HG02763 (cell line): ENCODE data around the gene EPN1.

ENCODE experiments used
- ATAC-seq: cut with Tn5 transposase; IDR thresholded peaks from one replicate; pipeline ENCODE4 v1.9.1; 2021; ENCODE audit warnings: mild to moderate bottlenecking, moderate library complexity; ENCODE audit not compliant: unreplicated experiment

Gene EPN1

GRCh38 chr19:55691561-55692481, 16.8 kb downstream of the EPN1 start:
- no peak for ATAC-seq

GRCh38 chr19:55692681-55693081, 17.7 kb downstream of the EPN1 start:
- no peak for ATAC-seq

DNA sequence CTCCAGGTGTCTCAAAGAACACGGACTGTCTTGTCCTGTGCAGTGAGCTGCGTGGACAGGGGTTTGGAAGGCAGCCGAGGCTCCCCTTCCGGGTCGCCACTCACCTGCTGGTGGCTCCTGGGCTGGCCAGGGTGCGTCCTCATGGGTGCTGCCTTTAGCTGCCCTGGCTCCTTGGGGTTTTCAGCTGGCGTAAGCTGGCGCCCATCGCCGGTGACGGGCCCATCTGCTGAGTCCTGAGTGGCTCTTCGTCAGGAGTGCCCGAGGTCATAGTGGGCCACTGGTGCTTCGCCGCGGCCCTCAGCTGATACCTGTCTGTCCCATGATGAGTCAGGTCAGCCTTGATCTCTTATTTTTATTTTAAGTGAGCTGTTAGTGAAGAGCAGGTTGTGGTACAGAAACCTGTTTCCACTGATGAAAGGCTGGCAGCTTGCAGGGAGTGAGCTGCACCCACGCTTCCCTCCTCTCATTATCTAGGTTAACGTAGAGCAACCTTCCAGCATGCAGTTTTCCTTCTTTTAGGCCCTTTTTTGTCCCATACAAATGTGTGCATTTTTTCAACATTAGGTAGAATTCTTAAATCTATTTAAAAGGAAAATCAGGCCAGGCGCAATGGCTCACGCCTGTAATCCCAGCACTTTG, 18.4 kb downstream of the EPN1 start:
- no peak for ATAC-seq

DNA sequence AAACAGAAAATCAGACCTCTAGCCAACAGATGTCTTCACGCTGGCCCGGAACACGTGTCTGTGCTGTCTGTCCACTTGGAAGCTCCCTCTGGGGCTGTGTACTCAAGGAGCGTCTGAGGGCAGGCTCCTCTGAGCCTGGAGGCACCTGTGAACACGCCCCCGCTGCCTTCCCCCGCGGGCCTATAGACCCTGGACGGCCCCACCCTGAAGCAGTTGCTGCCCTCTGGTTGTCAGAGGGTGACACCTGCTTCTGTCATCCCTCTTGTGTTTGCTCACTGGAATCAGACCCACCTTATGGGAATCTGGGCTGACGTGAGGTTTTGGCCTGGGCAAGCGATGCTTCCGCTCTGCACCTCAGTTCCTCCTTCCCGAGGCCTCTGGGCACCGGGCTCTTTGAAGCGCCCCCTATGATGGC, 19.2 kb downstream of the EPN1 start:
- ATAC-seq, result no peak

DNA sequence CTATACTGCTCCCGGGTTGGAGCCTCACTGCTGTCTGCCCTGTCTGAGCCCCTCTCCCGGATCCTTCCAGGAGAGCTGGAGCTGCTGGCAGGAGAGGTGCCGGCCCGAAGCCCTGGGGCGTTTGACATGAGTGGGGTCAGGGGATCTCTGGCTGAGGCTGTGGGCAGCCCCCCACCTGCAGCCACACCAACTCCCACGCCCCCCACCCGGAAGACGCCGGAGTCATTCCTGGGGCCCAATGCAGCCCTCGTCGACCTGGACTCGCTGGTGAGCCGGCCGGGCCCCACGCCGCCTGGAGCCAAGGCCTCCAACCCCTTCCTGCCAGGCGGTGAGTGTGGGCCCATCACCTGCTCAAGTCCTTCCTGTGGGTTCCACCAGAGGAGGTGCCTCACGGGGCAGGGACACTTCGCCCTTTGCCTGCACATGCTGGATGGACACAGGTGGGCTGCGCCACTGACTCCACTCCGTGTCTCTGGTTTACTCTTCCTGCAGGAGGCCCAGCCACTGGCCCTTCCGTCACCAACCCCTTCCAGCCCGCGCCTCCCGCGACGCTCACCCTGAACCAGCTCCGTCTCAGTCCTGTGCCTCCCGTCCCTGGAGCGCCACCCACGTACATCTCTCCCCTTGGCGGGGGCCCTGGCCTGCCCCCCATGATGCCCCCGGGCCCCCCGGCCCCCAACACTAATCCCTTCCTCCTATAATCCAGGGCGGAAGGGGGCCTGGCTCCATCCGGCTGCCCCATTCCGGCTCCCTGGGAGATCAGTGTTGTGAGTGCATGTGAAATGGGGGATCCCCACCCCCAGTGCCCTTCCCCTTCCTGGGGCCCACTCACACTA, 19.8 kb downstream of the EPN1 start:
- ATAC-seq, result no peak

DNA sequence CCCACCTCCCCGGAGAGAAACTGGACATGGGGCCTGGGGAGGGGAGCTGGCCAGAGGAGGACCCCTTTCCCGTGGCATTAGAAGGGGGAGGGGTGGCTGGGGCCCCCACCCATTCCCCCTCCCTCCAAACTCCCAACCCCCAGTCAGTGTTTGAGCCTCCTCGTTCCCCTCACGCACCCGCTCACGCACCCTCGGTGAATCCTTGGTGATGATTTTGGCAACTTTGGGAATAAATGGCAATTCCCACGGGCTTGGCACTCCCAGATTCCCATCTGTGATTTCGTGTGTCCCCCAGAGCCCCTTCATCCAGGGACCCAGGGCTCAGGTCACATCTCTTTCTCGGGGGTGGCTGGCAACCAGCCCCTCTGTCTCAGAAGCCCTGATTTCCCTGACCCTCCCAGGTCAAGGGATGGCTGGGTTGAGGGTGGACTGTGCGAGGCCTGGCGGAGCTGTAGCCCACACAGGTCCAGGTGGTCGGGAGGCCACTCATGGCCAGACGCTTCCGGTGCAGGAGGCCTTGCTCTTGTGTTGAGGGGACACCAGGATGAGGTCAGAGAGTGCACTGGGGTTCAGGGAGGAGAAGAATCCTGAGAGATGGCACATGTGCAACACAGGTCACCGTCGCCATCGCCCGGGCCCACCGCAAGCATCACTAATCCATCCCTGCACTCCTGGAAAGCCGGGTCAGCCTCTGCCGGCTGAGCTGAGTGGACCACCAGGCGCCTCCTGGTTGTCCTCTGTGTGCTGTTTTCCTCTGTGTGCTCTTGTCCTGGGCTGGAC, 20.7 kb downstream of the EPN1 start:
- no peak for ATAC-seq

GRCh38 chr19:55696301-55697068, 21.5 kb downstream of the EPN1 start:
- no peak for ATAC-seq

DNA sequence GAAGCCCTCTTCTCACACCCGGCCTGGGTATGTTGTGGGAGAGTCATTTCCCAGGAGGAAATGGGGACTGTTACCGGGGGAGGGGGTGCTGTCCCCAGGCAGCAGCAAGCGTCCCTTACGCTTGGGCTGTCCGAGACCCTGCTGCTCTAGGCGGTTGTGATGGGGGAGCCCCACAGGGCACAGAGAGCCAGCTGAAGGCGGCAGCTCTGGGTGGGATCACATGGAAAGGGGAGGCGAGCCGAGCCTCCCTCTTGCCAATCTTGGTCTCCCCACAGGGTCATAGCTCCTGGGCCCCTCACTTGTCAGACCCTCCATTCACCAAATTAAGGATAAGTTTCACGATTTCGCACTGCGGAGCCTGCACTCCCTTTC, 22.0 kb downstream of the EPN1 start:
- no peak for ATAC-seq

- no peak for ATAC-seq
Observed at GRCh38 chr19:55697698-55698097, 22.7 kb downstream of the EPN1 start.

GRCh38 chr19:55698256-55698655, 23.2 kb downstream of the EPN1 start:
- ATAC-seq, result no peak

DNA sequence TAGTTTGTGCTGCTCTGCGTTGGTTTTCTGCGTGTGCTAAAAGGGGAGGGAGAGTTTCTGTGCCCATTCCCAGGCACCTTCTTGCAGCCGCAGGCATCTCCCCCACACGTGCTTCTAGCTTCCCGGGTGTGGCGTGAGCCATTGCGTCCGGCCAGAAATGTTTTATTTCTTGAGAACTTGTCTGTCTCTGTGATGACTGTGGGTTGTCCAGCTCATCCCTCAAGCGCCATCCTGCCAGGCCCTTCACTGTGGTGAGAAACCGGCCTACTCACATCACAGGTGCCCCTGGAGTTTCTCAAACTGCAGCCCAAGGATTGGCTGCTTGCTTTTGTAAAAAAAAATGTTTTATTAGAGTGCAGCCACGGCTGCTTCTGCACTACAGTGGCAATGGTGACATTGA, 24.2 kb downstream of the EPN1 start:
- ATAC-seq, result no peak

GRCh38 chr19:55700813-55701212, 25.8 kb downstream of the EPN1 start:
- no peak for ATAC-seq

GRCh38 chr19:55702131-55702627, 27.2 kb downstream of the EPN1 start:
- no peak for ATAC-seq

GRCh38 chr19:55703790-55704215, 28.8 kb downstream of the EPN1 start:
- no peak for ATAC-seq

- ATAC-seq, result no peak
Observed at GRCh38 chr19:55704494-55705245, 29.6 kb downstream of the EPN1 start.

DNA sequence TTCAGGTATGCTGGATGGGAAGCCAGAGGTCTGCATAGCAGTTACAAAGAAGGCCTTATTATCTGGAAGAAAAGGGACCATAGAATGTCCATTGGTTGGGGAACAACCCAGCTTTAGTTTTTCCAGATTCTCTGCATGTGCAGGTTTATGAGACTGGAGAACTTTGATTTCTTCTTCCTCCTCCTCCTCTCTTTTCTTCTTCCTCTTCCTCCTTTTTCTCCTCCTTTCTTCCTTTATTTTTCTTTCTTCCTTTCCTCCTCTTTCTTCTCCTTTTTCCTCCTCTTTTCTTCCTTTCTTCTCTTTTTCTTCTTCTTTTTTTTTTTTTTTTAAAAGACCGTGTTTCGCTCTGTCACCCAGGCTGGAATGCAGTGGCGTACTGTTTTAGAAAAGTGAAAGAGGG, 30.9 kb downstream of the EPN1 start:
- no peak for ATAC-seq

DNA sequence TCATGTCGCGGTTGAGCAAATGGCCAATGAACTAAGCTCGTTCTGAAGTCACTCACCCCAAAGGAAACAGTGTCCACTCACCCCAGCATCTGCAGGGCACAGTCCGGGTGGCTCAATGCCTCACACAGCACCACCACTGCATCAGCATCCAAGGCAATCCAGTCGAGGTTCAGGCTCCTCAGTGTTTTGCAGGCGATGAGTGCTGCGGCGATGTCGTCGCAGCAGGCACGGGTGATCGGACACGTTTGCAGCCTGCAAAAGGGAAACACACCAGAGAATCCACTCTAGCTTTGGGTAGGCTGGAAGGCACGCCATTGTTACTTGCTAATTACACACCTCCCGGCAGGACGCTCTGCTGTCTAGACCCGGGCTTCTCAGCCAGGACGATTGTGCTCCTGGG, 36.7 kb downstream of the EPN1 start:
- no peak for ATAC-seq

DNA sequence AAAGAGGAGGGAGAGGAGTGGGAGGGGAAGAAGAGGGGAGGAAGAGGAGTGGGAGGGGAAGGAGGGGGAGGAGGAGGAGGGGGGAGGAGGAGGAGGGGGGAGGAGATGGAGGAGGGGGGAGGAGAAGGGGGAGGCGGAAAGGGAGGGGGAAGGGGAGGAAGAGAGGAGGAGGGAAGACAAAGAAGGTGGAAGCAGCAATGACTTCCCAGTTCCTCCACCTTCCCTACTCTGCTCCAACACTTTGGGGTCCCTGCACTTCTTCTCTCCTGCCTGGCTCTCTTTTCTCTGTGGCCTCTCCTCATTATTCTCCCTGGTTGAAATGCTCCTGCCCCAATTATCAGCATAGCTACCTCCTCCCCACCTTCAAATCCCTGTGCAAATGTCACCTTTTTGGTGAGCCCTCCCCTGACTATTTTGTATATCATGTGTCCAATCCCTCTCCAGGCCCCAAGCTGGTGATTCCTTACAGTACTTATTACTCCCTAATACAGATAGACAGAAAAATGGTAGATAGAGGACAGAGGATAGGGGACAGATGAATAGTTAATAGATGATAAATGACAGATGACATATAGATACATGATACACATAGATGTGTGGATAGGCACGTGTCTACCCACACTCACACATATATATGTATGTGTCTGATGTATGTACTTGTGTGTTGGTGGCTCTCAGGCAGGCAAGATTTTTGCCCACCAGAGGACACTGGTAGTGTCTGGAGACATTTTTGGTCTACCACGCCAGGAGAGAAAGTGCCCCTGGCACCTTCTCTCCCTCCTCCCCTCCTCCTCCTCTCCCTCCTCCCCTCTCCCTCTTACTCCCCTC, 38.0 kb downstream of the EPN1 start:
- no peak for ATAC-seq
